Glutamatergic neuron (in vitro differentiated cells): ENCODE data around the gene SLC17A7. TPM values are rescaled to one million over a fixed set of nuclear protein-coding genes. Genes with fewer than 3 reads are reported as not detected.

Experiments
- DNase-seq: peaks from one replicate; pipeline ENCODE4 v3.0.0; 2022
- H3K27ac Mint-ChIP-seq: one replicate; pipeline ENCODE4 v1.8.0; 2020; ENCODE audit warnings: mild to moderate bottlenecking, mixed read lengths, inconsistent platforms; ENCODE audit not compliant: unreplicated experiment
- H3K27me3 Mint-ChIP-seq: one replicate; pipeline ENCODE4 v1.8.0; 2020; ENCODE audit warnings: mild to moderate bottlenecking, moderate library complexity, mixed read lengths, inconsistent platforms; ENCODE audit not compliant: unreplicated experiment
- H3K36me3 Mint-ChIP-seq: one replicate; pipeline ENCODE4 v1.8.0; 2020; ENCODE audit warnings: mild to moderate bottlenecking, mixed read lengths, inconsistent platforms; ENCODE audit not compliant: unreplicated experiment
- H3K4me1 Mint-ChIP-seq: one replicate; pipeline ENCODE4 v1.8.0; 2020; ENCODE audit warnings: mild to moderate bottlenecking, low read depth, mixed read lengths, inconsistent platforms; ENCODE audit not compliant: unreplicated experiment
- H3K4me3 Mint-ChIP-seq: one replicate; pipeline ENCODE4 v1.8.0; 2020; ENCODE audit warnings: mild to moderate bottlenecking, mixed read lengths, inconsistent platforms; ENCODE audit not compliant: unreplicated experiment
- H3K9me3 Mint-ChIP-seq: one replicate; pipeline ENCODE4 v1.8.0; 2020; ENCODE audit warnings: mild to moderate bottlenecking, moderate library complexity, mixed read lengths, inconsistent platforms; ENCODE audit not compliant: unreplicated experiment
- CTCF ChIP-seq: fragments of 200-600 bp; sonication (generic); IDR thresholded peaks from one replicate; pipeline ENCODE4 v1.5.0; 2021; ENCODE audit not compliant: partially characterized antibody, unreplicated experiment
- total RNA-seq: library from RNA; stranded (reverse); fragmentation: NEBNext Ultra II Directional; extraction: Animal tissue kit (Norgen Biotek cat#: 25700); gene quantifications from one replicate; pipeline ENCODE4 v1.2.1, GENCODE V29; 2021; ENCODE audit not compliant: unreplicated experiment

Gene SLC17A7
- total RNA-seq, 1 donor from 2014 or later, result 188 TPM

- H3K27me3 Mint-ChIP-seq, result peaks cover 34% of the 10 kb centered on the region
- peak overlapping the region; percentile 83 for H3K4me3 Mint-ChIP-seq
- no peak for DNase-seq
- peaks cover 30% of the 10 kb centered on the region for H3K4me1 Mint-ChIP-seq
- peaks cover 12% of the 10 kb centered on the region for H3K36me3 Mint-ChIP-seq
- no peak for TF ChIP-seq CTCF
- no peak overlapping the region for H3K27ac Mint-ChIP-seq
- H3K9me3 Mint-ChIP-seq, result peaks cover 20% of the 10 kb centered on the region
Measured at GRCh38 chr19:49428547-49429451, 12.5 kb downstream of the SLC17A7 start.

- peak; percentile 63 for DNase-seq
- H3K4me1 Mint-ChIP-seq, result peaks cover 33% of the 10 kb centered on the region
- peaks cover 7% of the 10 kb centered on the region for H3K36me3 Mint-ChIP-seq
- H3K27me3 Mint-ChIP-seq, result peaks cover 38% of the 10 kb centered on the region
- no peak for TF ChIP-seq CTCF
- no peak overlapping the region for H3K27ac Mint-ChIP-seq
- H3K9me3 Mint-ChIP-seq, result peaks cover 19% of the 10 kb centered on the region
- H3K4me3 Mint-ChIP-seq, result peak overlapping the region; percentile 83
Measured at GRCh38 chr19:49427855-49428546, 13.3 kb downstream of the SLC17A7 start.

- Mint-ChIP-seq H3K4me3 (peak overlapping the region; percentile 53), H3K9me3 (peaks cover 22% of the 10 kb centered on the region), H3K36me3 (peaks cover 7% of the 10 kb centered on the region), H3K4me1 (peaks cover 37% of the 10 kb centered on the region), H3K27me3 (peaks cover 42% of the 10 kb centered on the region), H3K27ac (no peak overlapping the region)
- no peak for TF ChIP-seq CTCF
- DNase-seq, result no peak
Measured at GRCh38 chr19:49427339-49427738, 14.0 kb downstream of the SLC17A7 start.

- Mint-ChIP-seq H3K9me3 (peaks cover 23% of the 10 kb centered on the region), H3K27me3 (peaks cover 43% of the 10 kb centered on the region), H3K27ac (no peak overlapping the region), H3K4me3 (peak overlapping the region; percentile 73), H3K36me3 (peaks cover 7% of the 10 kb centered on the region), H3K4me1 (peaks cover 45% of the 10 kb centered on the region)
- TF ChIP-seq CTCF, result no peak
- peak; percentile 66 for DNase-seq
Measured at GRCh38 chr19:49425922-49426592, 15.3 kb downstream of the SLC17A7 start.
